Trophoblast cell (in vitro differentiated cells and primary cell): ENCODE data around the gene ITPK1.

Source experiments
- DNase-seq, 2 donors: peaks; one replicate each; pipeline ENCODE4 v3.0.0-alpha.2; 2016
- H2AFZ ChIP-seq: 2 replicates; pipeline ENCODE4 v1.6.1; 2013; ENCODE audit warnings: low read length, moderate library complexity, mild to moderate bottlenecking; ENCODE audit not compliant: insufficient read depth, poor library complexity
- H2AK5ac ChIP-seq: 2 replicates; pipeline ENCODE4 v1.6.1; 2013; ENCODE audit warnings: mild to moderate bottlenecking, low read length
- H2BK120ac ChIP-seq: 2 replicates; pipeline ENCODE4 v1.6.1; 2013; ENCODE audit warnings: low read length, mild to moderate bottlenecking, moderate library complexity; ENCODE audit not compliant: insufficient read depth, poor library complexity
- H2BK12ac ChIP-seq: 2 replicates; pipeline ENCODE4 v1.6.1; 2013; ENCODE audit warnings: mild to moderate bottlenecking, low read length, moderate library complexity
- H2BK5ac ChIP-seq: 2 replicates; pipeline ENCODE4 v1.6.1; 2013; ENCODE audit warnings: low read length, low read depth, moderate library complexity, mild to moderate bottlenecking; ENCODE audit not compliant: poor library complexity
- H3K14ac ChIP-seq: 2 replicates; pipeline ENCODE4 v1.6.1; 2013; ENCODE audit warnings: mild to moderate bottlenecking, low read length
- H3K18ac ChIP-seq: 2 replicates; pipeline ENCODE4 v1.6.1; 2013; ENCODE audit warnings: mild to moderate bottlenecking, low read length
- H3K23ac ChIP-seq: 2 replicates; pipeline ENCODE4 v1.6.1; 2013; ENCODE audit warnings: low read length
- H3K27ac ChIP-seq: 2 replicates; pipeline ENCODE4 v1.5.1; 2013; ENCODE audit warnings: low read depth, mild to moderate bottlenecking, inconsistent platforms, low read length, moderate library complexity
- H3K27me3 ChIP-seq: 2 replicates; pipeline ENCODE4 v1.6.1; 2013; ENCODE audit warnings: inconsistent platforms, mild to moderate bottlenecking, low read length, moderate library complexity; ENCODE audit not compliant: insufficient read depth
- H3K36me3 ChIP-seq, 2 experiments: 1 replicate in 1 of 2; 2 replicates in 1 of 2; pipeline ENCODE4 v1.6.1; 2013; ENCODE audit warnings: low read length in 2 of 2, mild to moderate bottlenecking in 2 of 2, moderate library complexity in 1 of 2; ENCODE audit not compliant: insufficient read depth in 2 of 2, control insufficient read depth in 1 of 2
- H3K4ac ChIP-seq: 2 replicates; pipeline ENCODE4 v1.6.1; 2013; ENCODE audit warnings: low read depth, mild to moderate bottlenecking, low read length, moderate library complexity
- H3K4me1 ChIP-seq, 2 experiments: 1 replicate in 1 of 2; 2 replicates in 1 of 2; pipeline ENCODE4 v1.6.1; 2013; ENCODE audit warnings: low read length in 2 of 2, mild to moderate bottlenecking in 2 of 2, moderate library complexity in 1 of 2; ENCODE audit not compliant: insufficient read depth in 2 of 2, control insufficient read depth in 1 of 2
- H3K4me2 ChIP-seq: 2 replicates; pipeline ENCODE4 v1.6.1; 2013; ENCODE audit warnings: inconsistent platforms, mild to moderate bottlenecking, low read length, moderate library complexity
- H3K4me3 ChIP-seq: 2 replicates; pipeline ENCODE4 v1.5.1; 2013; ENCODE audit warnings: mild to moderate bottlenecking, low read depth, low read length, inconsistent platforms
- H3K79me1 ChIP-seq: one replicate; pipeline ENCODE4 v1.6.1; 2013; ENCODE audit warnings: low read length
- H3K79me2 ChIP-seq: 2 replicates; pipeline ENCODE4 v1.6.1; 2013; ENCODE audit warnings: low read length, mild to moderate bottlenecking; ENCODE audit not compliant: control insufficient read depth, insufficient read depth, poor library complexity
- H3K9ac ChIP-seq: 2 replicates; pipeline ENCODE4 v1.6.1; 2013; ENCODE audit warnings: mild to moderate bottlenecking, low read length
- H3K9me3 ChIP-seq: 2 replicates; pipeline ENCODE4 v1.6.1; 2013; ENCODE audit warnings: low read depth, mild to moderate bottlenecking, control low read depth, inconsistent platforms, low read length; ENCODE audit not compliant: insufficient read depth
- H4K12ac ChIP-seq: 2 replicates; pipeline ENCODE4 v1.6.1; 2013; ENCODE audit warnings: low read depth, mild to moderate bottlenecking, low read length, moderate library complexity
- H4K8ac ChIP-seq: 2 replicates; pipeline ENCODE4 v1.6.1; 2013; ENCODE audit warnings: low read depth, mild to moderate bottlenecking, low read length, moderate library complexity
- H4K91ac ChIP-seq: one replicate; pipeline ENCODE4 v1.6.1; 2013; ENCODE audit warnings: low read depth, mild to moderate bottlenecking, low read length, moderate library complexity
- WGBS: extraction: QIAGEN DNeasy Blood & Tissue Kit; methylation state at CpG from one replicate; pipeline ENCODE4 v1.1.7; 2013; ENCODE audit warnings: missing lambda C conversion rate; ENCODE audit not compliant: insufficient read length, insufficient coverage; ENCODE audit errors: extremely low coverage; 5-methylcytosine and 5-hydroxymethylcytosine counted together

Gene ITPK1

GRCh38 chr14:92887157-92887556 is 228.6 kb downstream of the ITPK1 start:
- no peak overlapping the region for H4K12ac ChIP-seq
- no CpG with 5 or more reads among the region's 1 CpG for WGBS
- no peak overlapping the region for H3K14ac ChIP-seq

More at GRCh38 chr14:92887157-92887556, 228.6 kb downstream of the ITPK1 start:
- Histone ChIP-seq H3K79me2 (no peaks in the 10 kb centered on the region), H3K4me1 (no peaks in the 10 kb centered on the region), H3K36me3 (no peaks in the 10 kb centered on the region), H3K27me3 (peaks cover 2% of the 10 kb centered on the region), H3K4me3 (no peak overlapping the region), H2BK12ac (no peak overlapping the region), H3K23ac (no peak overlapping the region), H3K4ac (no peak overlapping the region), H2AFZ (no peak overlapping the region), H3K9ac (no peak overlapping the region), H2BK5ac (no peak overlapping the region), H3K18ac (no peak overlapping the region), H3K4me2 (no peak overlapping the region), H2AK5ac (no peak overlapping the region), H4K91ac (no peak overlapping the region), H3K9me3 (peaks cover 12% of the 10 kb centered on the region), H3K27ac (no peak overlapping the region), H3K79me1 (no peaks in the 10 kb centered on the region), H4K8ac (no peak overlapping the region), H2BK120ac (no peak overlapping the region)
- DNase-seq: no peak
